ENCODE measurements around the gene BRSK2. TPM values are rescaled to one million over a fixed set of nuclear protein-coding genes. Genes with fewer than 3 reads are reported as not detected.

The BRSK2 gene
- total RNA-seq, 1 donor from 2014 or later = 1.5 TPM

DNA sequence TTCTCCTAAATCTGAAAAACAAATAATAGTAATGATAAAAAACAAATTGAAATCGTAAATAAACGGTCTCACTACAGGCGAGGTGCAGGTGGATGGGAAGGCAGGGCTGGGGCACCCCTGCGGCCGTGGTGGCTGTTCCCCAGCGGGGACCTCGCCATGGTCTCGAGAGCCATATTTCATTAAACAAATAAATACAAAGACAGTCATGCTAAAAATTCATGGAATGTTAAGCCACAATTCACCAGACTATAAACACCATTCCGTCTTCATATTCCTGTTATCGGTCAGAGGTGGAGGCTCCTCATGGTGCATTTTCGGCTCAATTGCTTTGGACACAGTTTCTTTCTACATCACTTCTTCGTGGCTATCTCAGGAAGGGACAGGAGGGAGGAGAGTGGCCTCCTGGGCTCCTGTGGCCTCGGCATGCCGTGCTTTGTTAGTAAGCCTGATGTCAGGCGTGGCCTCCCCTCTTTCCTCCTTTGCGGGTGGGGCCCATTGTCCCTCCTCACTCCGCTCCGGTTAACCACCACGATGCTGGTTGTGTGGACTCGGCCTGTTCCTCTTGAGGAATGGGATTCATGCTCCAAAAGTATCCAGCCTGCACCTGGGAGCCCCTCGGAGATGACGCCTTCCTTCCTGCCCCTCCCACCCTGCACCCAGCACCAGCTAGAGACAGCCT is 16.1 kb upstream of the BRSK2 start:
- intact Hi-C loops (cut with micrococcal nuclease) = no loop called here
- H3K27me3 Mint-ChIP-seq (ENCODE audit: low read depth) = peaks cover 3% of the 10 kb centered on the region

GRCh38 chr11:1375161-1375954 is 14.4 kb upstream of the BRSK2 start:
- no peaks in the 10 kb centered on the region for H3K9me3 Mint-ChIP-seq
- no peak overlapping the region for H3K4me3 Mint-ChIP-seq (ENCODE audit: low read depth)
- H3K27ac Mint-ChIP-seq = no peak overlapping the region
- DNase-seq (ENCODE audit: low spot score) = no peak
- H3K4me1 Mint-ChIP-seq (ENCODE audit: low read depth) = no peaks in the 10 kb centered on the region
- peaks cover 7% of the 10 kb centered on the region for H3K27me3 Mint-ChIP-seq (ENCODE audit: low read depth)
- intact Hi-C loops (cut with micrococcal nuclease) = no loop called here
- H3K36me3 Mint-ChIP-seq (ENCODE audit: low read depth) = no peaks in the 10 kb centered on the region

More for the DNA sequence above, 16.1 kb upstream of the BRSK2 start:
- Mint-ChIP-seq H3K4me1 (ENCODE audit: low read depth) (no peaks in the 10 kb centered on the region), H3K4me3 (ENCODE audit: low read depth) (no peak overlapping the region), H3K9me3 (no peaks in the 10 kb centered on the region), H3K36me3 (ENCODE audit: low read depth) (no peaks in the 10 kb centered on the region), H3K27ac (no peak overlapping the region)
- DNase-seq (ENCODE audit: low spot score) = no peak

DNA sequence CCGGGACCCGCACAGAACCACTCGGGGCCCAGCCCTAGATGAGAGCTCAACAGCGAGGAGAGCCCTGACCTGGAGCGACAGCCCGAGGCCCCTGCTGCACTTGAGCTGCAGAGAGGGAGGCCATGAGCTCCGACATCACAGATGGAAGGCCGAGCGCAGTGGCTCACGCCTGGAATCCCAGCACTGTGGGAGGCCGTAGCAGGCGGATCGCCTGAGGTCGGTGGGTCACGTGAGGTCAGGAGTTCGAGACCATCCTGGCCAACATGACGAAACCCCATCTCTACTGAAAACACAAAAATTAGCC is 13.8 kb upstream of the BRSK2 start:
- Mint-ChIP-seq H3K36me3 (ENCODE audit: low read depth) (no peaks in the 10 kb centered on the region), H3K27me3 (ENCODE audit: low read depth) (peaks cover 9% of the 10 kb centered on the region), H3K4me3 (ENCODE audit: low read depth) (no peak overlapping the region), H3K4me1 (ENCODE audit: low read depth) (no peaks in the 10 kb centered on the region), H3K9me3 (no peaks in the 10 kb centered on the region), H3K27ac (no peak overlapping the region)
- no peak for DNase-seq (ENCODE audit: low spot score)
- intact Hi-C loops (cut with micrococcal nuclease) = no loop called here

GRCh38 chr11:1377231-1377780 is 12.4 kb upstream of the BRSK2 start:
- Mint-ChIP-seq H3K4me1 (ENCODE audit: low read depth) (no peaks in the 10 kb centered on the region), H3K9me3 (no peaks in the 10 kb centered on the region), H3K4me3 (ENCODE audit: low read depth) (no peak overlapping the region), H3K27me3 (ENCODE audit: low read depth) (peaks cover 10% of the 10 kb centered on the region), H3K36me3 (ENCODE audit: low read depth) (no peaks in the 10 kb centered on the region), H3K27ac (no peak overlapping the region)
- DNase-seq (ENCODE audit: low spot score) = no peak
- intact Hi-C loops (cut with micrococcal nuclease) = no loop called here

GRCh38 chr11:1381793-1382425 is 7.8 kb upstream of the BRSK2 start:
- Mint-ChIP-seq H3K27me3 (ENCODE audit: low read depth) (peaks cover 16% of the 10 kb centered on the region), H3K4me3 (ENCODE audit: low read depth) (peak overlapping the region; percentile 69), H3K27ac (no peak overlapping the region), H3K9me3 (no peaks in the 10 kb centered on the region), H3K4me1 (ENCODE audit: low read depth) (peaks cover 10% of the 10 kb centered on the region), H3K36me3 (ENCODE audit: low read depth) (no peaks in the 10 kb centered on the region)
- intact Hi-C loops (cut with micrococcal nuclease) = loop anchor here (10.0 kb wide), 2 partner anchors 47 to 1023 kb away; partner anchors contain the start of gene TSSC4
- no peak for DNase-seq (ENCODE audit: low spot score)

- intact Hi-C loops (cut with micrococcal nuclease) = loop anchor here (10.0 kb wide), 2 partner anchors 48 to 1022 kb away; partner anchors contain the start of gene TSSC4
- H3K36me3 Mint-ChIP-seq (ENCODE audit: low read depth) = no peaks in the 10 kb centered on the region
- peak overlapping the region; percentile 55 for H3K27ac Mint-ChIP-seq
- H3K9me3 Mint-ChIP-seq = no peaks in the 10 kb centered on the region
- H3K4me1 Mint-ChIP-seq (ENCODE audit: low read depth) = peaks cover 10% of the 10 kb centered on the region
- no peak for DNase-seq (ENCODE audit: low spot score)
- peak overlapping the region; percentile 69 for H3K4me3 Mint-ChIP-seq (ENCODE audit: low read depth)
- H3K27me3 Mint-ChIP-seq (ENCODE audit: low read depth) = peaks cover 22% of the 10 kb centered on the region
These were observed 7.3 kb upstream of the BRSK2 start for GRCh38 chr11:1382429-1382828.

GRCh38 chr11:1382831-1383607 is 6.7 kb upstream of the BRSK2 start:
- Mint-ChIP-seq H3K27me3 (ENCODE audit: low read depth) (peaks cover 28% of the 10 kb centered on the region), H3K27ac (peak overlapping the region; percentile 84), H3K4me1 (ENCODE audit: low read depth) (peaks cover 10% of the 10 kb centered on the region), H3K4me3 (ENCODE audit: low read depth) (peak overlapping the region; percentile 69), H3K36me3 (ENCODE audit: low read depth) (no peaks in the 10 kb centered on the region), H3K9me3 (no peaks in the 10 kb centered on the region)
- peak; percentile 58 for DNase-seq (ENCODE audit: low spot score)
- intact Hi-C loops (cut with micrococcal nuclease) = loop anchor here (10.0 kb wide), 2 partner anchors 48 to 1022 kb away; partner anchors contain the start of gene TSSC4

- intact Hi-C loops (cut with micrococcal nuclease) = loop anchor here (10.0 kb wide), 2 partner anchors 50 to 1020 kb away; partner anchors contain the start of gene TSSC4
- no peak for DNase-seq (ENCODE audit: low spot score)
- H3K4me3 Mint-ChIP-seq (ENCODE audit: low read depth) = no peak overlapping the region
These were observed 5.3 kb upstream of the BRSK2 start for GRCh38 chr11:1384199-1384970.

GRCh38 chr11:1387521-1387920 is 2.2 kb upstream of the BRSK2 start:
- Mint-ChIP-seq H3K9me3 (no peaks in the 10 kb centered on the region), H3K36me3 (ENCODE audit: low read depth) (no peaks in the 10 kb centered on the region), H3K4me1 (ENCODE audit: low read depth) (peaks cover 10% of the 10 kb centered on the region), H3K4me3 (ENCODE audit: low read depth) (no peak overlapping the region), H3K27me3 (ENCODE audit: low read depth) (peaks cover 35% of the 10 kb centered on the region), H3K27ac (no peak overlapping the region)
- intact Hi-C loops (cut with micrococcal nuclease) = loop anchor here (5.0 to 10.0 kb wide), 3 partner anchors 53 to 1017 kb away; partner anchors contain the start of genes TOLLIP and TSSC4
- DNase-seq (ENCODE audit: low spot score) = no peak

More at GRCh38 chr11:1384199-1384970, 5.3 kb upstream of the BRSK2 start:
- H3K9me3 Mint-ChIP-seq = no peaks in the 10 kb centered on the region
- peak overlapping the region; percentile 55 for H3K27ac Mint-ChIP-seq
- H3K36me3 Mint-ChIP-seq (ENCODE audit: low read depth) = no peaks in the 10 kb centered on the region
- H3K4me1 Mint-ChIP-seq (ENCODE audit: low read depth) = peaks cover 10% of the 10 kb centered on the region
- peaks cover 27% of the 10 kb centered on the region for H3K27me3 Mint-ChIP-seq (ENCODE audit: low read depth)

DNA sequence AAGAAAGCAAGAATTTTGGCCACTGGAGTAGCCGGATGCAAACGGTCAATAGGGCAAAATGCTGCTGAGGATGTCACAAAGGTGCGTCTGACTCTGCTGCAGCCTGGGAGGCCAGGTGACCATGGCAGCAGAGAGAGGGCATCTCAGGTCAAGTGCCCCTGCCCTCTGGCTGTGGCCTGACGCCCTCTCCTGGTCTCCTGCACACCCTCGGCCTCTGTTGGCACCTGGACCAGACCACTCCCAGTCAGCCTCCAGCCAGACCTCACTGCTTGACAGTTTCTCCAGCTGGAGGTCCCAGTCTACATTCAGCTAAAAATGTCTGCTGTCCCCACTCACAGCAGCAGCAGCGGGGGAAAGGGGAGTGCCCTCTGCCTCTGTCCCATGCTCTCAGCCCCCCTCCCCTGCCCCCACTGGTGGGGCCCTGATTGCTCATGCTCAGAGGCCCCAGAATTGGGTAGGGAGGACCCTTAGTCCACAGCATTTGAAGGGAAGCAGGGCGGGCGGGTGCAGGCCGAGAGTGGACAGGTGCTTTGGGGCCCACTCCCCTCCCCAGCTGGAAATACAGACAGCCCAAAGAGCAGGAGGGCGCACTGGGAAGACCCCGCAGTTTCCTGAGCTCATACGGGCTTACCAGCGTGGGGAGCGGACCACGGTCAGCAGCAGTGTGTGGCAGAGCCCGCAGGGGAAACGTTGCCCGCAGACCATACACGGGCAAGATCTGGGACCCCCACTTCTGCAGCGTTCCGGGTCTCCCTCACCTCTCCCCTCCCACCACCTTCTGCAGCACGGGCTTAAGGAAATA is 1.6 kb upstream of the BRSK2 start:
- Mint-ChIP-seq H3K4me1 (ENCODE audit: low read depth) (peaks cover 8% of the 10 kb centered on the region), H3K27ac (no peak overlapping the region), H3K36me3 (ENCODE audit: low read depth) (no peaks in the 10 kb centered on the region), H3K4me3 (ENCODE audit: low read depth) (no peak overlapping the region), H3K27me3 (ENCODE audit: low read depth) (peaks cover 33% of the 10 kb centered on the region), H3K9me3 (no peaks in the 10 kb centered on the region)
- DNase-seq (ENCODE audit: low spot score) = no peak
- intact Hi-C loops (cut with micrococcal nuclease) = loop anchor here (5.0 to 10.0 kb wide), 3 partner anchors 53 to 1017 kb away; partner anchors contain the start of genes TOLLIP and TSSC4

- DNase-seq (ENCODE audit: low spot score) = no peak
- peaks cover 8% of the 10 kb centered on the region for H3K4me1 Mint-ChIP-seq (ENCODE audit: low read depth)
- H3K27me3 Mint-ChIP-seq (ENCODE audit: low read depth) = peaks cover 33% of the 10 kb centered on the region
- H3K27ac Mint-ChIP-seq = no peak overlapping the region
- no peaks in the 10 kb centered on the region for H3K9me3 Mint-ChIP-seq
- intact Hi-C loops (cut with micrococcal nuclease) = loop anchor here (5.0 to 10.0 kb wide), 3 partner anchors 54 to 1016 kb away; partner anchors contain the start of genes TOLLIP and TSSC4
- no peaks in the 10 kb centered on the region for H3K36me3 Mint-ChIP-seq (ENCODE audit: low read depth)
- H3K4me3 Mint-ChIP-seq (ENCODE audit: low read depth) = peak overlapping the region; percentile 51
These were observed 1.0 kb upstream of the BRSK2 start for GRCh38 chr11:1388763-1389102.
